AG09319 (cell line): Measurements from ENCODE around the gene SLC25A52.
"Not testable (repeated sequence)": the region's sequence is repeated elsewhere in the genome, so short reads cannot be mapped to it uniquely, and the experiment has no call there.

Experiments used
- DNase-seq: peaks from one replicate; pipeline ENCODE4 v3.0.0-alpha.2; 2010; ENCODE audit warnings: low read depth; ENCODE audit errors: extremely low read depth
- CTCF ChIP-seq: IDR thresholded peaks from 2 replicates; pipeline ENCODE4 v1.5.1; 2011; ENCODE audit warnings: low read depth, mild to moderate bottlenecking, inconsistent platforms, low read length, moderate library complexity

Gene SLC25A52

DNA sequence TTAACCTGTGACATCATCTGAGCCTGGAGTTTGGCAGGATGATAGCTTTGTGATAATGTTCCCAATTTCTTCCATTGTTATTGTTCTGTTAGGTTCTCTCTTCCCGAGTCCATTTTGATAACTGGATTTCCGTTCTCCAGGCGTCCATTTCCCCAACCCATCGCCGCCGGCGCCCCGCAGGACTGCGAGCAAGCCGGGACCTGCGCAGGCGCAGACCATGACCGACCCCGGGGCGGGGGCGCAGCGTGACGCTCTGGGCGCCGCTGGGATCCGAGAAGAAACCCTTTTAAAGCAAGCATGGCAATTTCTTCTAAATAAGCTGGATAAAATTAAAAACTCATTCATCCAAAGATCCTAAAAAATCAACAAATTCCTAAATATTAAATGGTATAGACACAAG is at the start of gene SLC25A52:
Gene SLC25A52 (minus strand): TSS at position 186 of the 400 bp plus-strand sequence. CDS start 219 bp downstream, outside the sequence.
- no peak for DNase-seq
- TF ChIP-seq CTCF = no peak

DNA sequence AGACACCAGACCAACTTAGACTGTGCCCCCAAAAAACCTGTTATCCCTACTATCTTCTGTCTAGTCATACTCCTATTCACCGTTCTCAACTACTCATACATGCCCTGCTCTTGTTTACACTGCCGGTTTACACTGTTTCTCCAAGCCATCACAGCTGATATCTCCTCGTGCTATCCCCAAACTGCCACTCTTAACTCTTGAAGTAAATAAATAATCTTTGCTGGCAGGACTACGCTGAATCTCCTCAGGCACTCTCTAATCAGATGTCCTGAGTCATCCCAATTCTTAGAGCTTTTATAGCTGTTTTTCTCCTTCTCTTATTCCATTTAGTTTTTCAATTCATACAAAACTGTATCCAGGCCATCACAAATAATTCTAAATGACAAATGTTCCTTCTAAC is 48.4 kb upstream of the SLC25A52 start:
- not testable (repeated sequence) for DNase-seq

GRCh38 chr18:31801078-31801477 is 40.4 kb upstream of the SLC25A52 start:
- TF ChIP-seq CTCF = no peak
- DNase-seq = no peak

DNA sequence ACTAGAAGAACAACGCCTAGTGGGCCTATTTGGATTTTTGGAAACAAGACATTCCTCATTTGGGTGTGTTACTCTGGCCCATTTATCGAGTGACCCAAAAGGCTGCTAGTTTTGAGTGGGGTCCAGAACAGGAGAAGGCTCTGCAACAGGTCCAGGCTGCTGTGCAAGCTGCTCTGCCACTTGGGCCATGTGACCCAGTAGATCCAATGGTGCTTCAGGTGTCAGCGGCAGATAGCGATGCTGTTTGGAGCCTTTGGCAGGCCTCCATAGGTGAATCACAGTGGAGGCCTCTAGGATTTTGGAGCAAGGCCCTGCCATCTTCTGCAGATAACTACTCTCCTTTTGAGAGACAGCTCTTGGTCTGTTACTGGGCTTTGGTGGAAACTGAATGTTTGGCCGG is 38.6 kb upstream of the SLC25A52 start:
- not testable (repeated sequence) for DNase-seq

GRCh38 chr18:31798399-31798798 is 37.7 kb upstream of the SLC25A52 start:
- TF ChIP-seq CTCF = no peak
- DNase-seq = no peak

DNA sequence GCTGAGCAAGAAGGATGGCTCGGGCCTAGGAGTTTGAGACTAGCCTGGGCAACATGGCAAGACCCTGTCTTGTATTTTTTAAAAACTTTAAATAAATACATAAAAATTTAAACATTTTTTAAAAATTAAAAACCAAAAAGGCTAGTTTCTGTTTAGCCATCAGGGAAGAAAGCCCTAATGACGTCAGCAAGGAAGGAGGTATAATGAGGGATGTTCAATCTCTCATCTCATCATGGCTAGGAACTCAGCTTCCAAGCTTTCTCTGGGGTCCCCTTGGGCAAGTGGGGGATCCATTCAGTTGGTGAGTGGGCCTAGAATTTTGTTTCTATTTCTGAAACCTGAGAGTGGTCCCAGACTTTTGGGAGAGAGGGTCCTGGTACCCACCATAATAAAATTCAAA is 35.1 kb upstream of the SLC25A52 start:
- TF ChIP-seq CTCF = no peak
- no peak for DNase-seq

GRCh38 chr18:31793531-31793930 is 32.9 kb upstream of the SLC25A52 start:
- DNase-seq = no peak
- TF ChIP-seq CTCF = no peak

GRCh38 chr18:31792580-31792911 is 31.9 kb upstream of the SLC25A52 start:
- TF ChIP-seq CTCF = no peak
- DNase-seq = no peak
